GM21528 (cell line): ENCODE measurements around the gene TASOR.
A peak's percentile ranks its signal among the peaks of the same experiment; 100 is the strongest.
"Not testable (repeated sequence)": the region's sequence is repeated elsewhere in the genome, so short reads cannot be mapped to it uniquely, and the experiment has no call there.

Source experiments
- ATAC-seq: cut with Tn5 transposase; IDR thresholded peaks from one replicate; pipeline ENCODE4 v1.9.1; 2021; ENCODE audit warnings: mild to moderate bottlenecking, moderate library complexity; ENCODE audit not compliant: unreplicated experiment, low FRiP score

Gene TASOR, protein sequence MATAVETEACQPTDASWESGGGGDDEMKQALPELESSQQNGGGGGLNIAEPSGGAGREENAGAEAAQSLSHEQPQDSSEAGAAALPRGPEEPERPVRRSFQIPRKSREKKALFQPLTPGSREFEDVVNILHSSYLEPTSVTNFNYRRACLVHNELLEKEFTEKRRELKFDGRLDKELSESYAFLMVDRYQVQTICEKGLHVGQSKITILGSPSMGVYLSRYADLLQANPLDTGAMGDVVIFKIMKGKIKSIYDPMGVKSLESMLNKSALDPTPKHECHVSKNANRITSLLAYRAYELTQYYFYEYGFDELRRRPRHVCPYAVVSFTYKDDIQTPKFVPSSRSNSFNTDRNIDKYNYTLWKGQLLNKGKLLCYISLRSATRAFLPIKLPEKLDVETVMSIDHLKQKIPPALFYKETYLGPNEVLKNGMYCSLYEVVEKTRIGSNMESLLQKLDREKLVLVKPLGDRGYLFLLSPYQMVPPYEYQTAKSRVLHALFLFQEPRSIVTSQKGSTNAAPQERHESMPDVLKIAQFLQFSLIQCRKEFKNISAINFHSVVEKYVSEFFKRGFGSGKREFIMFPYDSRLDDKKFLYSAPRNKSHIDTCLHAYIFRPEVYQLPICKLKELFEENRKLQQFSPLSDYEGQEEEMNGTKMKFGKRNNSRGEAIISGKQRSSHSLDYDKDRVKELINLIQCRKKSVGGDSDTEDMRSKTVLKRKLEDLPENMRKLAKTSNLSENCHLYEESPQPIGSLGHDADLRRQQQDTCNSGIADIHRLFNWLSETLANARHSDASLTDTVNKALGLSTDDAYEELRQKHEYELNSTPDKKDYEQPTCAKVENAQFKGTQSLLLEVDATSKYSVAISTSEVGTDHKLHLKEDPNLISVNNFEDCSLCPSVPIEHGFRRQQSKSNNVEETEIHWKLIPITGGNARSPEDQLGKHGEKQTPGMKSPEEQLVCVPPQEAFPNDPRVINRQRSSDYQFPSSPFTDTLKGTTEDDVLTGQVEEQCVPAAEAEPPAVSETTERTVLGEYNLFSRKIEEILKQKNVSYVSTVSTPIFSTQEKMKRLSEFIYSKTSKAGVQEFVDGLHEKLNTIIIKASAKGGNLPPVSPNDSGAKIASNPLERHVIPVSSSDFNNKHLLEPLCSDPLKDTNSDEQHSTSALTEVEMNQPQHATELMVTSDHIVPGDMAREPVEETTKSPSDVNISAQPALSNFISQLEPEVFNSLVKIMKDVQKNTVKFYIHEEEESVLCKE (N-terminal part only)

DNA sequence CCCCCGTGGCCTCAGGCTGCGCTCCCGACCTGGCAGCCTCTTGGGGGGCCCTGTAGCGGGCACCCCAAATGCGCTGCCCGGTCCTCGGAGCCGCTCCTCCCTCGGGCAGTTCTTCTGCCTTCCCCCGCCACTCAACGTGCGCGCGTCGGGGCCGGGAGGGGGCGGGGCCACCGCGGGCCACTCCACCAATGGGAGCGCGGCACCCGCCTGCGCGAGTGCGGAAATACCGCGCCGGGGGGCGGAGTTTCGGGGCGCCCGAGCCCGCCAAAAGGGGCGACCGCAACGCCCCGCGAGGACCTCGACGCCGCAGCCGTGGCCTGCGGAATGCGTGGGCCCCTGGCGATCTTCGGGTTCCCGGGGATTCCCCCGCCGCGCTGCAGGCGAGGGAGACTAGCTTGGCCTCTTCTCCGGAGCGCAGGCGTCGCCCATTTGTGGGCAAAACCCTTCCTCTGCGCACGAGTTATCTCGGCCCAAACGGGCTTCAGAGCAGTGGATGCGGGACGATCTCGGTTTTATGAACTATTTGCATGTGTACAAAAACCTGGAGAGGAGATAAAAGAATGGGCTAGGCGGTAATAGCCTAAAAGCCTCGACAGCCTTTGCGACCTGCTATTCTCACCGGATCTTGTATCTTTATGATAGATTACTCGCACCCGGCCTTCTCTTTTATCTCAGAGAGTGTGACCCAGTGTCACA is at the start of gene TASOR:
TSS of gene TASOR (minus strand) at position 144 of the 696 bp plus-strand sequence. CDS start 259 bp downstream, outside the sequence.
- peak; percentile 71 for ATAC-seq

DNA sequence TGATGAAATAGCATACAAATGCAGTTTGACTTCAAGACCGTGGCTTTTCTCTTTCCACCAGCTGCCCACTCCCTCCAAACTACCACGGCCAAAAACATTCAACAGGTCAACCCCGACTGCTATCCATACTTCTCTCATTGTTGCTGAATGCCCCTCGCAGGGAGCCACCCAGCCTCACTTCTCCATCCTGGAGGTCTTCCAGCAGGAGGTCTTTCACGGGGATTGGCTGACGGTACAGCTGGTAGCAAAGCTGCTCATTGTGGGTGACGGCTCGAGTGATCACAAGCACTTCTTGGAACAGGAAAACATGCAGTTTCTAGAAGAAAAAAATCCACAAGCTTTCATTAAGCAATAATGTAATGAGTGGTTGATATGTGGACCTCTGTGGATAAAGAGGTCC is 49.0 kb upstream of the TASOR start:
- ATAC-seq = no peak

DNA sequence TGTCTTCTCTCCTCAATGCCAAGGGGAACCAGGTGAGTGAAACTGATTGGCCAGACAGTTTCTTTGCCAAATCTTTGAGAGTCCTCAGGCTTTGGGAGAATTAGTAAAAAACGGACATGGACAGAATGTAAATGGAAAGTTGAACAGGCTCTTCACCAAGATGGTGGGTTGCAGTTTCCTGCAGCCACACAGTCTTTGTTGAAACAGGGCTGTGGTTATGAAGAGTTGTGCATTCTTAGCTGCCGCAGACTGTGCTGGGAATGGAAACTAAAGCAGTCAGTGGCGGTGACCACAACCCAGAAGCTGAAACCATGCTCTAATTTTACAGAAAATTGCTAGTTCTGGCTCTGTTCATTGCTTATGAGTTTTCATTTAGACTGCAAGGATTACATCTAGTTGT is 42.1 kb upstream of the TASOR start:
- peak; percentile 96 for ATAC-seq

DNA sequence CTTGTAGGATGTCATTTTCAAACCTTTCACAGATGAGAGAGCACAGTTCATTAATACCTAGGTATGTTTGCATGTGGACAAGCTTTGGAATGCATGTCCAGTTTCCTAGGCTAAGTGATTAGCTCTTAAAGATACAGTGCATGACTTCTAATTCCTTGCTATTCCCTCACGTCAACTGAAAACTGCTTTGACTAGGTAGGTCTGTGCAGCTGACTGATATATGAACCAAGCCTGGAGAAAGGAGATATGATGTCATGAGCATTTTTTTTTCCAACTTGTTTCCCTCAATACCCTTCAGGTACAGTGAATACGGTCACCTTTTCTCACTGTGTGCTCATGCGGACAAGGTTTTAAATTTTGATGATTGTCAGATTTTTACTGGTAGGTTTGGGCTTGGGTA is 41.6 kb upstream of the TASOR start:
- no peak for ATAC-seq

DNA sequence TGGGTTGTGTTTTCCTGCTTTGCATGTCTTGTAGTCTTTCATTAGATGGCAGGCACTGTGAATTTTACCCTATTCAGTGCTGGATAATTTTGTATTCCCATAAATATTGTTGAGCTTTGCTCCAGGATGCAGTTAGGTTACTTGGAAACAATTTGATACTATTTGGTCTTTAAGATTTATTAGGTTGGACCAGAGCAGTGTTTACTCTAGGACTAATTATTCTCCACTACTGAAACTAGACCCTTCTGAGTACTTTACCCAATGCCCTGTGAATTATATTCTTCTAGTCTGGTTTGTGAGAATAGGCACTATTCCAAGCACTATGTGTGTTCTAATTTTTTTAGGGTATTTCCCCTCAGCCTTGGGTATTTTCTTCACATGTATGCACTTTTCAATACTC is 37.8 kb upstream of the TASOR start:
- ATAC-seq = no peak

DNA sequence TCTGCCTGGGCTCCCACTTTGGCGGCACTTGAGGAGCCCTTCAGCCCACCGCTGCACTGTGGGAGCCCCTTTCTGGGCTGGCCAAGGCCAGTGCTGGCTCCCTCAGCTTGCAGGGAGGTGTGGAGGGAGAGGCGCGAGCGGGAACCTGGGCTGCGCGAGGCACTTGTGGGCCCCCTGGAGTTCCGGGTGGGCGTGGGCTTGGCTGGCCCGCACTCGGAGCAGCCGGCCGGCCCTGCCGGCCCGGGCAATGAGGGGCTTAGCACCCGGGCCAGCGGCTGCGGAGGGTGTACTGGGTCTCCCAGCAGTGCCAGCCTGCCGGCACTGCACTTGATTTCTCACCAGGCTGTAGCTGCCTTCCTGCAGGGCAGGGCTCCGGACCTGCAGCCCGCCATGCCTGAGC is 35.7 kb upstream of the TASOR start:
- ATAC-seq = not testable (repeated sequence)

DNA sequence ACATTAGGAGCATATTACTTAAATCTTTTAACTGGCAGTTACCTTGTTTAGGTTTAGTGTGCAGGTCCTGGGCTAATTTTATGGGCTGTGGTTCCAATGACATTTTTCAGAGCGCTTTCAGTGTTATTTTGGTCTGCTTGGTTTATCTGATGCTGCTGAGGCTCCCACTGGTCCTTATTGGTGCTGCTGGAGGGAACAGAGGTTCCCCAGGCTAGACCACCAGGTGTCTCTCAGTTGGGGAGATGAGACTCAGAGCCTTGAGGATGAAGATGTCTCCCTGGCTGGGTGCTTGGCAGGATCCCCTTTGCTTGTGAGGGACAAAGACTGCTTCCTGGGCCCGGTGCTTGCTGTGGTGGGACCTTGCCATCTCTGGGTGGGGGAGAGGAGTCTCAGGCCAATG is 28.3 kb upstream of the TASOR start:
- ATAC-seq = no peak

DNA sequence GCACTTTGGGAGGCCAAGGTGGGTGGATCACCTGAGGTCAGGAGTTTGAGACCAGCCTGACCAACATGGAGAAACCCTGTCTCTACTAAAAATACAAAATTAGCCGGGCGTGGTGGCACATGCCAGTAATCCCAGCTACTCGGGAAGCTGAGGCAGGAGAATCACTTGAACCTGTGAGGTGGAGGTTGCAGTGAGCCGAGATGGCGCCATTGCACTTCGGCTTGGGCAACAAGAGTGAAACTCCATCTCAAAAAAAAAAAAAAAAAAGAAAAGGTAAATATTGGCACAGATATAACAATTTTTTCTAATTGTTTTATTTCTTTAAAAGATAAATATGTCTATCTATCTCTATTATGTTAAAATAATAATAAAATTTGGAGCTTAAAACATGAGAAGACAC is 24.3 kb upstream of the TASOR start:
- not testable (repeated sequence) for ATAC-seq

DNA sequence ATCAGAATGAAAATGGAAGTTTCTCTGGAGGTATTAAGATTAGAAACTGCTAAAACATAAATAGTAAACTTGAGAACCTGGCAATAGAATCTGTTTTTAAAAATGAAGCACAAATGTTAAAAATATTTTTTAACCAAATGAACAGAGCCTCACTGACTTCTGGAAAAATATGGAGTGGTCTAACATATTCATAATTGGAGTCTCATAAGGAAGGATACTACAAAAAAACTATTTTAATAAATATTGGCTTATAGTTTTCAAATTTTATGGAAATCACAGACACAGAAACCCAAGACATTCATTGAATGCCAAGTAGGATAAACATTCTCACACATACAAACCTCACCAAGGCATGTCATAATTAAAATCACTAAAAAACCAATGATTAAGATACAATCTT is 23.6 kb upstream of the TASOR start:
- no peak for ATAC-seq

DNA sequence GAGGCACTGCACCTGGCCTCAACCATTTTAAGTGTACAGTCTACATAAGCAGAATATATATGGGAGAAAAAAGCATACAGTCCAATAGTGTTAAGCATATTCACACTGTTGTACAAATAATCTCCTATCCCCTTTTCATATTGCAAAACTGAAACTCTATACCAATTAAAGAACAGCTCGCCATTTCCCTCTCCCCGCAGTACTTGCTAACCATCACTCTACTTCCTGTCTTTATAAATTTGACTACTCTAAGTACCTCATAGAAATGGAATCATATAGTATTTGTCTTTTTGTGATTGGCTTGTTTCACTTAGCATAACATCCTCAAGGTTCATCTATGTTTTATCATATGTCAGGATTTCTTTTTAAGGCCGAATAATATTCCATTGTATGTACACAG is 21.6 kb upstream of the TASOR start:
- no peak for ATAC-seq

DNA sequence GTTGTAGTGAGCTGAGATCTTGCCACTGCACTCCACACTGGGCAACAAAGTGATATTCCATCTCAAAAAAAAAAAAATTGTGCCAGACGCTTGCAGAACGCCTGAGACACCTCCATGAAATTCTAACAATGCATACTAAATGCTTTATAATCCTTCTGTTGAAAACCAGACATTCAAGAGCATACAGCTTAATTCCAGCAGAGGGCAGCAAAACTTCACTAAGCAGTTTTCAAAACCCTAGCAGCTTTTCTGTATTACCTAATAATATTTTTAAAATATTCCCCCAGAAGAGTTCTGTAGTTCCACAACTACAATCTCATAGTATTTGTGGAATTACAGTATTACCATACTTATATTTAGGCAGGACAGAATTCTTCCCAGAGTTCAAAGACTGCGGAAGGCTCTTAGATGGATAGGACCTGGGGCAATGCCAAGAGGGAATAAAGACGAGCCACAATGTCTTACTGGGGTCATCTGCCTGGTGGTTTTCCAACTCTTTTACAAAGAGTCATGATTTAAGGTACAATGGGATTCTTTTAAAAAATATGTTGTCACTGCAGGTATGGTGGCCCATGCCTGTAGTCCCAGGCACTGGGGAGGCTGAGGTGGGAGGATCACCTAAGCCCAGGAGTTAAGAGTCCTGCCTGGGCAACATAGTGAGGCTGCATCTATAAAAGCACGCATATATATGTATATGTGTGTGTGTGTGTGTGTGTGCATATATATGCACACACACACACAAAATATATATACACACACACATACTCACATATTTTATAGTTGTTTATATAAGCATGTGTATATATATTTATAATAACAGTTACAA is 19.6 kb upstream of the TASOR start:
- ATAC-seq = no peak

DNA sequence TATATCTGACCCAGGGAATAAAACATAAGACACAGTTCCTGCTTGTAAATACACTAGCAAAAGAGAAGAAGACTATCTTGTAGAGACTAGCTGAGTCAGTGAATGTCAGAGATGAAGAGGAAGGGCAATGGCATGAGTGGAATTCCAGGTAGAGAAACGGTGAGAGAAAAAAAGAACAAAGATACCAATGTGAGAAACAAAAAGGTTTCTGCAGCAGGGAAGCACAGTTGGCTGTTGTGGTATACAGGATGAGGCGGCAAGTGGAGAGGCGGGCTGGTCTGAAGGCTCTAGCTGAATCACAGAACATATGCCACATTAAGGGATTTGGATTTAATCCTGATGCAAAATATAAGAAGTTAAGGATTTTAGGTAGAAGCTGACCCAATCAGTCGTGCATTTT is 17.1 kb upstream of the TASOR start:
- no peak for ATAC-seq

DNA sequence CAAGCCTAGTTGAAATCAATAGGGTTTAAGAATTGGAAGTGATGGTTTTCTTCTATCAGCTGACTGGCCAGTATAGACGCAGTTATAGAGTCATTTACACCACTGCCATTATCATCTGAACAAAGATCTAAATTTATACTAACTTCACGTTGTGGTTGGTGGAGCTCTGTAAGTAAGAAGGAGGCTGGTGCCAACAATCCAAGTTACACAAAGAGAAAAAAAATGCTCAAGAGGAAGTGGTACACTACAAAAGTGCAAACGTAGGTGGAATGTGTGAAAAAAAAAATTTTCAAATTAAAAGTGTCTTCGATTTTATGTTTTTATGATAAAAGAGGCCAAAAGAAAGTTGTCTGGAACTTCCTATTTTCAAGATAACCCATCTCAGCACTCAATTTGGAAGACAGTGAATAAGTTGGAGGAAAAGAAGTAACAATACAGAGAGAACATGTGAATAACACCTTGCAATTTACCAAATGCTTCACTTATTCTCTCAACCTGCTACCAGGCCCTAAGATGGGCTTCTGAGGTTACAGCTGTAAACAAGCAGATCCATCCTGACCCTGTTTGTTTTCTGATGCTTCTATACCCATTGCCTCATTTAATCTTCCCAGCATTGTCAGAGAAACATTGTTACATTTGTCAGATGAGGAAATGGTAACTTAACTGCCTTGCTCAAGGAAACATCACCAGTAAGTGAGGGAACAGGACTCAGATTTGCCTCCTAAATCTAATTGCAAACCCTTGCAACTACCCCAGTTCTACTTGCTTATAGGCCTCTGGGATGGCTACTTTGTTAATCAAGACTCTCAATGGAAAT is 12.0 kb upstream of the TASOR start:
- ATAC-seq = no peak

DNA sequence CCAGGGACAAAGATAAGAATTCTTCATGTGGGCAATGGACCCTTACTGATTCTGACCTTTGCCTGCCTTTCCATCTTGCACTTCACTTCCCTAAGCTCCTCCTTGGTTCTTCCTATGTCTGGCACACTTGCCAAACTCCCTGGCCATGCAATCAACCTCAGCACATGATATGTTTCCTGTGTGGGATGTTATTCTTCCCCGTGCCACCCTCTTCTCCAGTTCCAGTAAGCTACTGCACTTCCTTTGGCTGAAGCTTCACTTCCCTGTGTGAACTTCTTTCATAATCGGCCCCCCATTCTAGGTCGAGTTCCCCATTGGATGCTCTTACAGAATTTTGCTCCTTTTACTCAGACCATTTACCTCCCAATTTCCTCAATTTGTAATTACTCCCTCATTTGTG is 10.7 kb upstream of the TASOR start:
- ATAC-seq = no peak

DNA sequence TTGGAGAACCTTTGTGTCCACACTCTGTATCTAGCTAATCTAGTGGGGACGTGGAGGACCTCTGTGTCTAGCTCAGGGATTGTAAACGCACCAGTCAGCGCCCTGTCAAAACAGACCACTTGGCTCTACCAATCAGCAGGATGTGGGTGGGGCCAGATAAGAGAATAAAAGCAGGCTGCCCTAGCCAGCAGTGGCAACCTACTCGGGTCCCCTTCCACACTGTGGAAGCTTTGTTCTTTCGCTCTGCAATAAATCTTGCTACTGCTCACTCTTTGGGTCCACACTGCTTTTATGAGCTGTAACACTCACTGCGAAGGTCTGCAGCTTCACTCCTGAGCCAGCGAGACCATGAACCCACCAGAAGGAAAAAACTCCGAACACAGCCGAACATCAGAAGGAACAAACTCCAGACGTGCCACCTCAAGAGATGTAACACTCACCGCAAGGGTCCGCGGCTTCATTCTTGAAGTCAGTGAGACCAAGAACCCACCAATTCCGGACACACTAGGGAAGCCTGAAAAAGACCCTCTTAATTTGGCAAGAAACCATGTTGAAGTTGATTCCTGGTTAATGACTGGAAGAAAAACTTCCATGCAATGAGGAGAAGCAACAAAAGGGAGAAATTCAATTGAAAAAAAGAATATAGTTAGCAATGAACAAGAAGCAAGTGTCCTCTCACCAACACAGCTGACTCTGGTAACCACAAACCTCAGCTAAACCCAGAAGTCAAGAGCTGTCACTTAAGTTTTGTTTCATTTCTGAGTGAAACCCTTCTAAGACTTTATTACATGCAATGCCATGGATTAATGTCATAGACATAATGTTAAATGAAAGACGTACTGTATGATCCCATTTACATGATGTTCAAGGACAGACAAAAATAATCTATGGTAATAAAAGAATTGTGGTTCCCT is 9.7 kb upstream of the TASOR start:
- peak; percentile 76 for ATAC-seq

DNA sequence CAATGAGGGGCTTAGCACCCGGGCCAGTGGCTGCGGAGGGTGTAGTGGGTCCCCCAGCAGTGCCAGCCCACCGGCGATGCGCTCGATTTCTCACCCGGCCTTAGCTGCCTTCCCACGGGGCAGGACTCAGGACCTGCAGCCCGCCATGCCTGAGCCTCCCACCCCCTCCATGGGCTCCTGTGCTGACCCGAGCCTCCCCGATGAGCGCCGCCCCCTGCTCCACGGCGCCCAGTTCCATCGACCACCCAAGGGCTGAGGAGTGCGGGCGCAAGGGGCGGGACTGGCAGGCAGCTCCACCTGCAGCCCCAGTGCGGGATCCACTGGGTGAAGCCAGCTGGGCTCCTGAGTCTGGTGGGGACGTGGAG is 8.9 kb upstream of the TASOR start:
- not testable (repeated sequence) for ATAC-seq

DNA sequence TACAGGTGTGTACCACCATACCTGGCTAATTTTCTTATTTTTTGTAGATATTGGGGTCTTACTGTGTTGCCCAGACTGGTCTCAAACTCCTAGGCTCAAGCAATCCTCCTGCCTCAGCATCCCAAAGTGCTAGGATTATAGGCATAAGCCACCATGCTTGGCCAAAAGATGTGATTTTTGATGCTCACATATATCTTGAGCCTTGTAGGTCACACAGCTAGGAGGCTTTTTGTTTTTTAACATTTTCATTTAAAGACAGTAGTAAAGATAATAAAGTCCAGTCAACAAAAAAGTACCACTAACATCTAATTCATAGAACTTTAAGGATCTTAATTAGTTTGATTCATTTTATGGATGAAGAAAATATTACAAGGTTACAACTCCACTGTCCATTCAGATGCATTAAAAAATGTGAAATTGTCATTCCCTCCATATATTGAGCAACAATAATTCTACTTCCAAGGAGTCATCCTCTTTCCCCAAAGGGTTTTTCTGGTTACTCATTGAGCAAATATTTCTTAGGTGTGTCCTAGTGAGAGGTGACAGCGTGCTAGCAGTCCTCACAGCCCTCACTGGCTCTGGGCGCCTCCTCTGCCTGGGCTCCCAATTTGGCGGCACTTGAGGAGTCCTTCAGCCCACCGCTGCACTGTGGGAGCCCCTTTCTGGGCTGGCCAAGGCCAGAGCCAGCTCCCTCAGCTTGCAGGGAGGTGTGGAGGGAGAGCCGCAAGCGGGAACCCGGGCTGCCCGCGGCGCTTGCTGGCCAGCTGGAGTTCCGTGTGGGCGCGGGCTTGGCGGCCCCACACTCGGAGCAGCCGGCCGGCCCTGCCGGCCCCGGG is 8.3 kb upstream of the TASOR start:
- ATAC-seq = no peak
